Panc1 (cell line): ENCODE data around the gene SIL1.

Experiments
- POLR2AphosphoS5 ChIP-seq: IDR thresholded peaks from 2 replicates; pipeline ENCODE4 v1.6.1; 2012; ENCODE audit warnings: mild to moderate bottlenecking, low read depth, low read length, moderate library complexity
- REST ChIP-seq, 2 experiments: IDR thresholded peaks; 2 replicates each; pipeline ENCODE4 v1.6.1; 2011 to 2012; ENCODE audit warnings: low read depth in 2 of 2, control low read depth in 1 of 2, low read length in 1 of 2, mild to moderate bottlenecking in 1 of 2, moderate library complexity in 1 of 2; ENCODE audit not compliant: insufficient read depth in 1 of 2
- SIN3A ChIP-seq: IDR thresholded peaks from 2 replicates; pipeline ENCODE4 v1.6.1; 2012; ENCODE audit warnings: low read depth, mild to moderate bottlenecking, low read length, moderate library complexity, borderline replicate concordance; ENCODE audit not compliant: insufficient read depth
- TCF7L2 ChIP-seq: IDR thresholded peaks from 2 replicates; pipeline ENCODE4 v1.6.1; 2011; ENCODE audit warnings: mild to moderate bottlenecking, low read depth, low read length, inconsistent platforms
- TF ChIP-seq, protein P1 (sequence below): fragments of 450-650 bp; IDR thresholded peaks from 2 replicates; pipeline ENCODE4 v1.5.1; 2017; ENCODE audit warnings: mild to moderate bottlenecking

DNA sequence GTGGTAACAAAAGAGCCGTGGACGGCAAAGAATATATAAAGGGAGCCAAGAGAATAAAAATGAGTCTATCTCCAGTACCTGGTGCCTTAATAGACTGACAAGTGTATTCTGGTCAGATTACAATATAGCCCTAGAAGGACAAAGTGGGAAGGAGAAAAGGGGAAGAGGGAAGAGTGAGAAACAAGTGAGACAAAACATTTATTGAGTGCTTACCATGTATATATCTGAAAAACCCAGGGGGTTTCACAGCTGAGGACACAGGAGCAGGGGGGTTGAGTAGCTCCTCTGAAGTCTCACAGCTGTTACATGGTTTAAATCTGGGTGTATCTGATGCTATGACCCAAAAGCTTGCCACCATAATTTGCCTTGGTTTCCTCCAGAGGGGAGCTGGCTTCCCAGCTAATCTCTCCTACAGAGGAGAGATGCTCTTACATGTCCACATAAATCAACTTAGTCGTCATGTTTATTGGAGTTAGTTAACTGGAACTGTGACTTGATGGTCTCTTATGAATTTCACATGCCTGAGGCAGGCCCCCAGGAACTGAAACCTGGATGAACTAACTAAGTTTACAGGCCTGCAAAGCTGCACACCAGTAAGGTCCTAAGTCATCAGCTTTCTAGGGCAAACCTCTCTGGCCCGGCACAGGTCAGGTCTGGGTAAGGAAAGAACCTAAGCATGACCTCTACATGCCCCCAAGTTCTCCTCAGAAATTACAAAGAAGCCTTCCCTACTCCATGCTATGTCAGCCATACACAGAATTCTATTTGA, 15.5 kb downstream of the SIL1 start:
- TF ChIP-seq, protein P1, sequence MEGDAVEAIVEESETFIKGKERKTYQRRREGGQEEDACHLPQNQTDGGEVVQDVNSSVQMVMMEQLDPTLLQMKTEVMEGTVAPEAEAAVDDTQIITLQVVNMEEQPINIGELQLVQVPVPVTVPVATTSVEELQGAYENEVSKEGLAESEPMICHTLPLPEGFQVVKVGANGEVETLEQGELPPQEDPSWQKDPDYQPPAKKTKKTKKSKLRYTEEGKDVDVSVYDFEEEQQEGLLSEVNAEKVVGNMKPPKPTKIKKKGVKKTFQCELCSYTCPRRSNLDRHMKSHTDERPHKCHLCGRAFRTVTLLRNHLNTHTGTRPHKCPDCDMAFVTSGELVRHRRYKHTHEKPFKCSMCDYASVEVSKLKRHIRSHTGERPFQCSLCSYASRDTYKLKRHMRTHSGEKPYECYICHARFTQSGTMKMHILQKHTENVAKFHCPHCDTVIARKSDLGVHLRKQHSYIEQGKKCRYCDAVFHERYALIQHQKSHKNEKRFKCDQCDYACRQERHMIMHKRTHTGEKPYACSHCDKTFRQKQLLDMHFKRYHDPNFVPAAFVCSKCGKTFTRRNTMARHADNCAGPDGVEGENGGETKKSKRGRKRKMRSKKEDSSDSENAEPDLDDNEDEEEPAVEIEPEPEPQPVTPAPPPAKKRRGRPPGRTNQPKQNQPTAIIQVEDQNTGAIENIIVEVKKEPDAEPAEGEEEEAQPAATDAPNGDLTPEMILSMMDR, result no peak
- TF ChIP-seq POLR2AphosphoS5 (no peak), REST (IDR thresholded peaks at IDR 0.05; ENCODE audit: insufficient read depth in 1 of 2, low read depth in 2 of 2, low read length in 1 of 2) (no peak), TCF7L2 (no peak), SIN3A (no peak)
